ENCODE results near the gene SLC25A2.

- TF ChIP-seq CTCF (IDR thresholded peaks at IDR 0.05) (no peak), POLR2A (IDR thresholded peaks at IDR 0.05) (no peak)
Measured at GRCh38 chr5:141343953-141344463, 40.2 kb upstream of the SLC25A2 start.

All from upper lobe of left lung (tissue), 4 donors.